H9 (cell line): ENCODE results near the gene EXOC3L1. TPM values are rescaled to one million over a fixed set of nuclear protein-coding genes. Genes with fewer than 3 reads are reported as not detected.
A peak's percentile ranks its signal among the peaks of the same experiment; 100 is the strongest.

Experiments used
- DNase-seq: peaks from one replicate; pipeline ENCODE4 v3.0.0-alpha.2; 2017
- H2AFZ ChIP-seq: one replicate; pipeline ENCODE4 v1.6.1; 2013; ENCODE audit warnings: mild to moderate bottlenecking, low read length, control low read depth, moderate library complexity
- H2AK5ac ChIP-seq: 2 replicates; pipeline ENCODE4 v1.6.1; 2013; ENCODE audit warnings: low read length, control low read depth, mixed read lengths; ENCODE audit not compliant: insufficient read length
- H2BK120ac ChIP-seq: one replicate; pipeline ENCODE4 v1.6.1; 2013; ENCODE audit warnings: low read depth, mild to moderate bottlenecking, low read length, control low read depth, inconsistent platforms; ENCODE audit not compliant: poor library complexity, severe bottlenecking
- H2BK12ac ChIP-seq: 2 replicates; pipeline ENCODE4 v1.6.1; 2013; ENCODE audit warnings: low read length, control low read depth, mixed read lengths, low read depth; ENCODE audit not compliant: insufficient read length
- H2BK15ac ChIP-seq: 2 replicates; pipeline ENCODE4 v1.6.1; 2013; ENCODE audit warnings: low read depth, low read length, control low read depth
- H2BK20ac ChIP-seq: one replicate; pipeline ENCODE4 v1.6.1; 2013; ENCODE audit warnings: low read depth, mild to moderate bottlenecking, low read length, control low read depth, inconsistent platforms; ENCODE audit not compliant: poor library complexity, severe bottlenecking
- H2BK5ac ChIP-seq: 2 replicates; pipeline ENCODE4 v1.6.1; 2013; ENCODE audit warnings: low read length, control low read depth, mixed read lengths; ENCODE audit not compliant: insufficient read length
- H3K14ac ChIP-seq: 2 replicates; pipeline ENCODE4 v1.6.1; 2013; ENCODE audit warnings: low read length, control low read depth; ENCODE audit not compliant: insufficient read depth
- H3K18ac ChIP-seq: 2 replicates; pipeline ENCODE4 v1.6.1; 2013; ENCODE audit warnings: low read depth, mild to moderate bottlenecking, mixed read lengths, low read length, control low read depth; ENCODE audit not compliant: insufficient read length
- H3K23ac ChIP-seq: 2 replicates; pipeline ENCODE4 v1.6.1; 2013; ENCODE audit warnings: low read length, control low read depth, mixed read lengths, low read depth; ENCODE audit not compliant: insufficient read length
- H3K23me2 ChIP-seq: 2 replicates; pipeline ENCODE4 v1.6.1; 2013; ENCODE audit warnings: low read depth, mild to moderate bottlenecking, mixed read lengths, low read length, control low read depth; ENCODE audit not compliant: insufficient read length, poor library complexity, severe bottlenecking
- H3K27ac ChIP-seq: 2 replicates; pipeline ENCODE4 v1.5.1; 2013; ENCODE audit warnings: low read length, control low read depth, mixed read lengths, low read depth; ENCODE audit not compliant: insufficient read length
- H3K27me3 ChIP-seq: 2 replicates; pipeline ENCODE4 v1.6.1; 2013; ENCODE audit warnings: low read length, control low read depth, inconsistent platforms; ENCODE audit not compliant: insufficient read depth
- H3K4ac ChIP-seq: 2 replicates; pipeline ENCODE4 v1.6.1; 2013; ENCODE audit warnings: low read depth, mild to moderate bottlenecking, control low read depth, inconsistent platforms, low read length, moderate library complexity
- H3K4me1 ChIP-seq: 2 replicates; pipeline ENCODE4 v1.6.1; 2013; ENCODE audit warnings: low read length, control low read depth, inconsistent platforms; ENCODE audit not compliant: insufficient read depth
- H3K4me2 ChIP-seq: 2 replicates; pipeline ENCODE4 v1.6.1; 2013; ENCODE audit warnings: low read length, control low read depth, mixed read lengths; ENCODE audit not compliant: insufficient read length, insufficient read depth
- H3K56ac ChIP-seq: 2 replicates; pipeline ENCODE4 v1.6.1; 2013; ENCODE audit warnings: low read depth, mild to moderate bottlenecking, mixed read lengths, low read length, control low read depth; ENCODE audit not compliant: insufficient read length
- H3K79me1 ChIP-seq: 2 replicates; pipeline ENCODE4 v1.6.1; 2013; ENCODE audit warnings: low read depth, mild to moderate bottlenecking, moderate library complexity, low read length, control low read depth, inconsistent platforms; ENCODE audit not compliant: insufficient read depth, poor library complexity, severe bottlenecking
- H3K79me2 ChIP-seq: 2 replicates; pipeline ENCODE4 v1.6.1; 2013; ENCODE audit warnings: low read length, control low read depth, inconsistent platforms; ENCODE audit not compliant: insufficient read depth
- H3K9ac ChIP-seq: 2 replicates; pipeline ENCODE4 v1.6.1; 2013; ENCODE audit warnings: low read length, control low read depth, mixed read lengths; ENCODE audit not compliant: insufficient read length; ENCODE audit errors: extremely low read depth
- H3K9me3 ChIP-seq: one replicate; pipeline ENCODE4 v1.6.1; 2013; ENCODE audit warnings: low read depth, low read length, inconsistent platforms; ENCODE audit not compliant: control insufficient read depth
- H3T11ph ChIP-seq: one replicate; pipeline ENCODE4 v1.6.1; 2013; ENCODE audit warnings: mild to moderate bottlenecking, low read length, control low read depth, inconsistent platforms
- H4K20me1 ChIP-seq: one replicate; pipeline ENCODE4 v1.6.1; 2013; ENCODE audit not compliant: control insufficient read depth, insufficient read length, insufficient read depth
- H4K5ac ChIP-seq: 2 replicates; pipeline ENCODE4 v1.6.1; 2013; ENCODE audit warnings: low read depth, mild to moderate bottlenecking, mixed read lengths, low read length, control low read depth; ENCODE audit not compliant: insufficient read length
- H4K8ac ChIP-seq: replicated peaks from 2 replicates; pipeline ENCODE4 v1.6.1; 2013; ENCODE audit warnings: low read length, control low read depth, mixed read lengths, low read depth; ENCODE audit not compliant: insufficient read length
- H4K91ac ChIP-seq: 2 replicates; pipeline ENCODE4 v1.6.1; 2013; ENCODE audit warnings: low read depth, mild to moderate bottlenecking, moderate library complexity, mixed read lengths, low read length, control low read depth; ENCODE audit not compliant: insufficient read length
- H3K27ac Mint-ChIP-seq, 3 experiments: 2 replicates in 2 of 3; 3 replicates in 1 of 3; pipeline ENCODE4 v1.8.0; 2020 to 2021; ENCODE audit warnings: mixed read lengths in 3 of 3, mild to moderate bottlenecking in 1 of 3, moderate library complexity in 1 of 3
- H3K27me3 Mint-ChIP-seq: 2 replicates; pipeline ENCODE4 v1.8.0; 2021; ENCODE audit warnings: low read depth, mild to moderate bottlenecking, moderate library complexity, mixed read lengths
- H3K36me3 Mint-ChIP-seq, 3 experiments: 2 replicates in 2 of 3; 3 replicates in 1 of 3; pipeline ENCODE4 v1.8.0; 2020 to 2021; ENCODE audit warnings: low read depth in 3 of 3, mixed read lengths in 3 of 3; ENCODE audit not compliant: insufficient read depth in 1 of 3
- H3K4me1 Mint-ChIP-seq, 2 experiments: 2 replicates each; pipeline ENCODE4 v1.8.0; 2020; ENCODE audit warnings: mixed read lengths in 2 of 2
- H3K4me3 Mint-ChIP-seq, 2 experiments: 2 replicates in 1 of 2; 3 replicates in 1 of 2; pipeline ENCODE4 v1.8.0; 2020 to 2021; ENCODE audit warnings: mild to moderate bottlenecking in 2 of 2, mixed read lengths in 2 of 2, moderate library complexity in 1 of 2
- H3K9me3 Mint-ChIP-seq, 2 experiments: 2 replicates in 1 of 2; 3 replicates in 1 of 2; pipeline ENCODE4 v1.8.0; 2020; ENCODE audit warnings: mild to moderate bottlenecking in 2 of 2, mixed read lengths in 2 of 2, moderate library complexity in 1 of 2
- WGBS: extraction: QIAGEN DNeasy Blood & Tissue Kit; methylation state at CpG from one replicate; pipeline ENCODE4 v1.1.7; 2013; ENCODE audit warnings: missing lambda C conversion rate, low lambda C conversion rate, mixed read lengths; ENCODE audit not compliant: insufficient read length; ENCODE audit errors: extremely low coverage; 5-methylcytosine and 5-hydroxymethylcytosine counted together
- total RNA-seq: library from RNA; stranded (reverse); gene quantifications from 2 replicates; pipeline ENCODE4 v1.2.1, GENCODE V29; 2021
- TF ChIP-seq, protein P1 (sequence below): fragments of 200-600 bp; sonication (generic); conservative IDR thresholded peaks from 3 replicates; pipeline ENCODE4 v1.8.0; 2021; ENCODE audit warnings: antibody characterized with exemption, mild to moderate bottlenecking

EXOC3L1 gene
- total RNA-seq, 1 experiment from 2014 or later: 3.3 TPM

DNA sequence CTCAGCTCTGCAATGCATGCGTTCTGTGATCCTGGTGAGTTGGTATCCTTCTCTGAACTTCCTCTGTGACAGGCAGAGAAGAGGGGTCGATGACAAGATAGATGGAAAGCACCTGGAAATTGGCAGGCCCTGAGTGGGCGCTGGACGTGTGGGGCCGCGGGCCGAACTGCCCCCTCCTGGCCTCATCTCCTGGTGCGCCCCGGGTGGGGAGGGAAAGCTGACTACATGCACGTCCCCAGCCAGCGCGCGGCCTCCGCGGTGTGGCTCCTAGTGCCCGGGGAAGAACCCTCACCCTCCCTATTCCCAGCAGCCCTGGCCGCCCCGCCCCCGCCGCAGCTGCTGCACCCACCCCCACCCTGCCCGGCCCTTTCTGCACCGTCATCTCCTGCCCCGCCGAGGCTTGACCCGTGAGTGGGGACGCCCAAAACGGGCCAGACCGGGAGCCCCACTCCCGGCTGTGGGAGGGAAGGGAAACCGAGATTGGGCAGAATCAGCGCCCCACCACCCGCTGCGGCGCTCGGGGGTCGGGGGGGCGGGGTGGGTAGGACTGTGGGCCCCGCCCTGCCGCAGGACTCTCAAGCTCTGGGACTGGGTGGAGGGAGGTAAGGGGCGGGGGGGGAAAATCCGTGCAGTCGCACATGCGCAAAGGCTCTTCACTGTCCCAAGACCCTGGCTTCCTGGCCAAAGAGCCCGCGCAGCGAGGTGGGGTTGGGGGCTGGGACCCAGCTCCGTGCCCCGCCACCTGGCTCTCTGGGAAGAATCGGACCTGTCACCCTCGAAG lies 19.6 kb downstream of the EXOC3L1 start, which contains the start of gene NOL3:
Gene NOL3 (plus strand): TSS at position 371 of the 781 bp plus-strand sequence.
- Histone ChIP-seq H3K9me3 (no peaks in the 10 kb centered on the region), H2BK20ac (no peak within 1 kb of the TSS), H2AK5ac (no peak within 1 kb of the TSS), H2BK12ac (no peak within 1 kb of the TSS), H3K23me2 (peaks cover 16% of the 10 kb centered on the region), H3T11ph (no peak within 1 kb of the TSS), H2AFZ (no peak within 1 kb of the TSS), H3K4ac (no peak within 1 kb of the TSS), H3K9ac (no peak within 1 kb of the TSS), H2BK120ac (no peak within 1 kb of the TSS), H3K79me1 (no peaks in the 10 kb centered on the region), H4K91ac (no peak within 1 kb of the TSS), H3K14ac (no peak within 1 kb of the TSS), H3K79me2 (no peaks in the 10 kb centered on the region), H3K23ac (no peak within 1 kb of the TSS), H4K5ac (no peak within 1 kb of the TSS), H3K4me2 (peak within 1 kb of the TSS; percentile 60), H4K20me1 (no peaks in the 10 kb centered on the region), H2BK15ac (no peak within 1 kb of the TSS), H3K56ac (no peak within 1 kb of the TSS), H3K27ac (no peak within 1 kb of the TSS), H3K27me3 (peaks cover 67% of the 10 kb centered on the region), H3K18ac (no peak within 1 kb of the TSS), H3K4me1 (peaks cover 5% of the 10 kb centered on the region; the same call in 1 of the 2 replicates), H2BK5ac (no peak within 1 kb of the TSS), H4K8ac (no peak within 1 kb of the TSS)
- H3K4me3 Mint-ChIP-seq: peak within 1 kb of the TSS; percentile 62 to 87
- TF ChIP-seq, protein P1, sequence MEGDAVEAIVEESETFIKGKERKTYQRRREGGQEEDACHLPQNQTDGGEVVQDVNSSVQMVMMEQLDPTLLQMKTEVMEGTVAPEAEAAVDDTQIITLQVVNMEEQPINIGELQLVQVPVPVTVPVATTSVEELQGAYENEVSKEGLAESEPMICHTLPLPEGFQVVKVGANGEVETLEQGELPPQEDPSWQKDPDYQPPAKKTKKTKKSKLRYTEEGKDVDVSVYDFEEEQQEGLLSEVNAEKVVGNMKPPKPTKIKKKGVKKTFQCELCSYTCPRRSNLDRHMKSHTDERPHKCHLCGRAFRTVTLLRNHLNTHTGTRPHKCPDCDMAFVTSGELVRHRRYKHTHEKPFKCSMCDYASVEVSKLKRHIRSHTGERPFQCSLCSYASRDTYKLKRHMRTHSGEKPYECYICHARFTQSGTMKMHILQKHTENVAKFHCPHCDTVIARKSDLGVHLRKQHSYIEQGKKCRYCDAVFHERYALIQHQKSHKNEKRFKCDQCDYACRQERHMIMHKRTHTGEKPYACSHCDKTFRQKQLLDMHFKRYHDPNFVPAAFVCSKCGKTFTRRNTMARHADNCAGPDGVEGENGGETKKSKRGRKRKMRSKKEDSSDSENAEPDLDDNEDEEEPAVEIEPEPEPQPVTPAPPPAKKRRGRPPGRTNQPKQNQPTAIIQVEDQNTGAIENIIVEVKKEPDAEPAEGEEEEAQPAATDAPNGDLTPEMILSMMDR: no peak
- peaks cover 88% of the 10 kb centered on the region for H3K27me3 Mint-ChIP-seq
- H3K36me3 Mint-ChIP-seq: peaks cover 0 to 2% (median 0%) of the 10 kb centered on the region in 3 experiments; a peak in 1 of 7 replicates
- DNase-seq: peak; percentile 93
- WGBS: no CpG with 5 or more reads among the region's 50 CpGs
- peaks cover 0 to 3% of the 10 kb centered on the region in 2 experiments; a peak in 1 of 5 replicates for H3K9me3 Mint-ChIP-seq
- H3K4me1 Mint-ChIP-seq: peaks cover 36 to 54% of the 10 kb centered on the region in 2 experiments
- peak within 1 kb of the TSS in 1 of 3 experiments; percentile 52; a peak in 1 of 7 replicates for H3K27ac Mint-ChIP-seq
